NCI-H1092 (cell line): ENCODE results near the gene RBBP5.

ENCODE experiments used
- DNase-seq: peaks from one replicate; lab custom pipeline; 2025; lab: John Stamatoyannopoulos, UW

The RBBP5 gene

GRCh38 chr1:205074084-205074483 is 47.7 kb downstream of the RBBP5 start:
- DNase-seq = no peak

GRCh38 chr1:205073511-205073910 is 48.3 kb downstream of the RBBP5 start:
- DNase-seq = no peak

- DNase-seq = no peak
These were observed 48.9 kb downstream of the RBBP5 start for GRCh38 chr1:205072881-205073280.

GRCh38 chr1:205072286-205072685 is 49.5 kb downstream of the RBBP5 start:
- DNase-seq = no peak

GRCh38 chr1:205071801-205072200 is 50.0 kb downstream of the RBBP5 start:
- no peak for DNase-seq

GRCh38 chr1:205071028-205071409 is 50.8 kb downstream of the RBBP5 start:
- DNase-seq = no peak

- peak; percentile 28 for DNase-seq
These were observed 52.2 kb downstream of the RBBP5 start for GRCh38 chr1:205069371-205070125.

- no peak for DNase-seq
These were observed 53.2 kb downstream of the RBBP5 start for GRCh38 chr1:205068457-205069040.

- no peak for DNase-seq
These were observed 53.8 kb downstream of the RBBP5 start for GRCh38 chr1:205068001-205068400.

- DNase-seq = no peak
These were observed 54.7 kb downstream of the RBBP5 start for GRCh38 chr1:205067031-205067430.

- no peak for DNase-seq
These were observed 55.5 kb downstream of the RBBP5 start for GRCh38 chr1:205066141-205066818.

- DNase-seq = no peak
These were observed 56.1 kb downstream of the RBBP5 start for GRCh38 chr1:205065666-205066065.

- no peak for DNase-seq
These were observed 56.9 kb downstream of the RBBP5 start for GRCh38 chr1:205064741-205065316.

GRCh38 chr1:205064301-205064700 is 57.5 kb downstream of the RBBP5 start:
- no peak for DNase-seq

GRCh38 chr1:205062895-205063294 is 58.9 kb downstream of the RBBP5 start:
- DNase-seq = no peak

GRCh38 chr1:205062319-205062718 is 59.5 kb downstream of the RBBP5 start:
- DNase-seq = no peak

- peak; percentile 71 for DNase-seq
These were observed 60.1 kb downstream of the RBBP5 start for GRCh38 chr1:205061665-205062069.

GRCh38 chr1:205061227-205061626 is 60.6 kb downstream of the RBBP5 start:
- DNase-seq = no peak

GRCh38 chr1:205060746-205061145 is 61.0 kb downstream of the RBBP5 start:
- no peak for DNase-seq

GRCh38 chr1:205059660-205060059 is 62.1 kb downstream of the RBBP5 start:
- DNase-seq = no peak

- no peak for DNase-seq
These were observed 62.9 kb downstream of the RBBP5 start for GRCh38 chr1:205058853-205059252.

- no peak for DNase-seq
These were observed 63.8 kb downstream of the RBBP5 start for GRCh38 chr1:205057808-205058575.
